Upper lobe of left lung (tissue), 6 donors: Measurements from ENCODE around the gene DDX1. TPM values are rescaled to one million over a fixed set of nuclear protein-coding genes. Genes with fewer than 3 reads are reported as not detected.

Experiments
- ATAC-seq, 2 donors: fragments of 200-7000 bp; cut with Tn5 transposase; one replicate each; pipeline ENCODE4 v1.9.1; 2022; ENCODE audit warnings: mild to moderate bottlenecking in 2 of 2, moderate library complexity in 2 of 2; ENCODE audit not compliant: low FRiP score in 2 of 2
- DNase-seq, 2 donors: peaks; one replicate each; pipeline ENCODE4 v3.0.0-alpha.2; 2019 to 2020
- H3K27ac ChIP-seq, 4 donors: fragments of 200-600 bp; sonication (generic); one replicate each; pipeline ENCODE4 v1.5.1; 2016 to 2019
- H3K27me3 ChIP-seq, 4 donors: fragments of 200-600 bp; sonication (generic); one replicate each; pipeline ENCODE4 v1.5.1; 2017 to 2019
- H3K36me3 ChIP-seq, 4 donors: fragments of 200-600 bp; sonication (generic); one replicate each; pipeline ENCODE4 v1.5.1; 2016 to 2019
- H3K4me1 ChIP-seq, 4 donors: fragments of 200-600 bp; sonication (generic); one replicate each; pipeline ENCODE4 v1.5.1; 2018 to 2019
- H3K4me3 ChIP-seq, 4 donors: fragments of 200-600 bp; sonication (generic); one replicate each; pipeline ENCODE4 v1.5.1; 2017 to 2019; ENCODE audit warnings: mild to moderate bottlenecking in 2 of 4, moderate library complexity in 1 of 4
- H3K9me3 ChIP-seq, 4 donors: fragments of 200-600 bp; sonication (generic); one replicate each; pipeline ENCODE4 v1.5.1; 2018 to 2019
- EP300 ChIP-seq, 4 donors: sonication (generic); formaldehyde crosslinking; IDR thresholded peaks; one replicate each; pipeline ENCODE4 v1.5.1; 2017; ENCODE audit warnings: antibody characterized with exemption in 4 of 4, control low read depth in 2 of 4
- POLR2A ChIP-seq, 4 donors: fragments of 450-650 bp; IDR thresholded peaks; one replicate each; pipeline ENCODE4 v1.5.1; 2016 to 2017; ENCODE audit warnings: antibody characterized with exemption in 4 of 4, mild to moderate bottlenecking in 2 of 4
- POLR2AphosphoS5 ChIP-seq, 2 donors: sonication (generic); formaldehyde crosslinking; IDR thresholded peaks; one replicate each; pipeline ENCODE4 v1.5.1; 2017; ENCODE audit warnings: antibody characterized with exemption in 2 of 2
- WGBS, 2 donors: methylation state at CpG; one replicate each; pipeline ENCODE4 v1.1.5; 2017 to 2018; 5-methylcytosine and 5-hydroxymethylcytosine counted together
- total RNA-seq, 6 donors: library from RNA; depleted of rRNA in 4 of 6; stranded (reverse); fragments of >200 nt in 4 of 6; gene quantifications; one replicate each; pipeline versions ENCODE4 v1.1.0 to v1.2.1, GENCODE V29; 2016 to 2021
- TF ChIP-seq, protein P1 (sequence below), 6 experiments: fragments of 450-650 bp in 4 of 6; fragments of 200-600 bp in 2 of 6; sonication (generic) in 2 of 6; IDR thresholded peaks; one replicate each; pipeline ENCODE4 v1.5.1; 2016 to 2019; ENCODE audit warnings: antibody characterized with exemption in 6 of 6
- donor health status: DM: no; HTN: no; CAD: no; lungs with moderate emphysema.
- donor health status: DM: no; HTN: yes; CAD: no; lungs with severe emphysema.

Gene DDX1
- total RNA-seq, 6 donors from 2014 or later, result 40.9 to 78.5 (median 53.0) TPM

GRCh38 chr2:15554525-15555218 is 37.0 kb upstream of the DDX1 start:
- no peak overlapping the region for H3K27ac ChIP-seq
- H3K36me3 ChIP-seq, result peaks cover 0 to 28% (median 1%) of the 10 kb centered on the region in 4 donors
- 87 to 93% methylated on average over 5 of the region's 5 CpGs for WGBS, 2 donors
- H3K27me3 ChIP-seq, result no peaks in the 10 kb centered on the region
- no peak overlapping the region for H3K4me3 ChIP-seq
- ATAC-seq (no peak), DNase-seq (no peak)
- H3K9me3 ChIP-seq, result no peaks in the 10 kb centered on the region
- no peak for TF ChIP-seq EP300 (IDR thresholded peaks at IDR 0.05)
- TF ChIP-seq POLR2A (IDR thresholded peaks at IDR 0.05), result no peak
- TF ChIP-seq, protein P1, sequence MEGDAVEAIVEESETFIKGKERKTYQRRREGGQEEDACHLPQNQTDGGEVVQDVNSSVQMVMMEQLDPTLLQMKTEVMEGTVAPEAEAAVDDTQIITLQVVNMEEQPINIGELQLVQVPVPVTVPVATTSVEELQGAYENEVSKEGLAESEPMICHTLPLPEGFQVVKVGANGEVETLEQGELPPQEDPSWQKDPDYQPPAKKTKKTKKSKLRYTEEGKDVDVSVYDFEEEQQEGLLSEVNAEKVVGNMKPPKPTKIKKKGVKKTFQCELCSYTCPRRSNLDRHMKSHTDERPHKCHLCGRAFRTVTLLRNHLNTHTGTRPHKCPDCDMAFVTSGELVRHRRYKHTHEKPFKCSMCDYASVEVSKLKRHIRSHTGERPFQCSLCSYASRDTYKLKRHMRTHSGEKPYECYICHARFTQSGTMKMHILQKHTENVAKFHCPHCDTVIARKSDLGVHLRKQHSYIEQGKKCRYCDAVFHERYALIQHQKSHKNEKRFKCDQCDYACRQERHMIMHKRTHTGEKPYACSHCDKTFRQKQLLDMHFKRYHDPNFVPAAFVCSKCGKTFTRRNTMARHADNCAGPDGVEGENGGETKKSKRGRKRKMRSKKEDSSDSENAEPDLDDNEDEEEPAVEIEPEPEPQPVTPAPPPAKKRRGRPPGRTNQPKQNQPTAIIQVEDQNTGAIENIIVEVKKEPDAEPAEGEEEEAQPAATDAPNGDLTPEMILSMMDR (IDR thresholded peaks at IDR 0.05), result no peak
- no peak for TF ChIP-seq POLR2AphosphoS5 (IDR thresholded peaks at IDR 0.05)
- peaks cover 6 to 11% (median 7%) of the 10 kb centered on the region in 4 donors for H3K4me1 ChIP-seq

- no peaks in the 10 kb centered on the region for H3K27me3 ChIP-seq
- 90 to 94% methylated on average over 3 of the region's 3 CpGs for WGBS, 2 donors
- peaks cover 14 to 16% (median 14%) of the 10 kb centered on the region in 4 donors for H3K4me1 ChIP-seq
- peaks cover 0 to 21% (median 0%) of the 10 kb centered on the region in 4 donors for H3K36me3 ChIP-seq
- H3K9me3 ChIP-seq, result no peaks in the 10 kb centered on the region
- TF ChIP-seq POLR2A (IDR thresholded peaks at IDR 0.05) (no peak), EP300 (IDR thresholded peaks at IDR 0.05) (no peak), POLR2AphosphoS5 (IDR thresholded peaks at IDR 0.05) (no peak)
- TF ChIP-seq, protein P1 (IDR thresholded peaks at IDR 0.05), result no peak
- H3K4me3 ChIP-seq, result no peak overlapping the region
- ATAC-seq (no peak), DNase-seq (no peak)
- H3K27ac ChIP-seq, result no peak overlapping the region
Measured at GRCh38 chr2:15555760-15556193, 35.9 kb upstream of the DDX1 start.

GRCh38 chr2:15556311-15556930 is 35.2 kb upstream of the DDX1 start:
- WGBS, 2 donors, result 90 to 92% methylated on average over 4 of the region's 4 CpGs
- H3K4me1 ChIP-seq, result peaks cover 14 to 16% (median 14%) of the 10 kb centered on the region in 4 donors
- DNase-seq (no peak), ATAC-seq (no peak)
- no peak overlapping the region for H3K27ac ChIP-seq
- H3K36me3 ChIP-seq, result peaks cover 0 to 21% (median 0%) of the 10 kb centered on the region in 4 donors
- no peak for TF ChIP-seq POLR2AphosphoS5 (IDR thresholded peaks at IDR 0.05)
- TF ChIP-seq, protein P1 (IDR thresholded peaks at IDR 0.05), result no peak
- no peak for TF ChIP-seq EP300 (IDR thresholded peaks at IDR 0.05)
- TF ChIP-seq POLR2A (IDR thresholded peaks at IDR 0.05), result no peak
- H3K9me3 ChIP-seq, result no peaks in the 10 kb centered on the region
- no peak overlapping the region for H3K4me3 ChIP-seq
- H3K27me3 ChIP-seq, result no peaks in the 10 kb centered on the region

DNA sequence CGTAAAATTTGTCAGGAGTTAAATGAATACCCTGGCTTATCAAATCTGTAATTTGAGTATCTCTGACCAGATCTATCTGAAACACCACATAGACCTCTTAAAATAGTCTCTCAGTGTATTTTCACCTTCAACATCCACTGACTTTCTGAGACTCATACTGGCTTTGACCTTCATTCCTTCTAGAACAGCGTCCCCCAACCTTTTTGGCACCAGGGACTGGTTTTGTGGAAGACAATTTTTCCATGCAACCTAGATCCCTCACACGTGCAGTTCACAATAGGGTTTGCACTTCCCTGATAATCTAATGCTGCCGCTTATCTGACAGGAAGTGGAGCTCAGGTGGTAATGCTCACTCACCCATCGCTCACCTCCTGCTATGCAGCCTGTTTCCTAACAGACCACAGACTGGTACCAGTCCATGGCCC is 33.8 kb upstream of the DDX1 start:
- H3K27me3 ChIP-seq, result no peaks in the 10 kb centered on the region
- TF ChIP-seq POLR2AphosphoS5 (IDR thresholded peaks at IDR 0.05) (no peak), POLR2A (IDR thresholded peaks at IDR 0.05) (no peak), EP300 (IDR thresholded peaks at IDR 0.05) (no peak)
- TF ChIP-seq, protein P1 (IDR thresholded peaks at IDR 0.05), result no peak
- H3K9me3 ChIP-seq, result no peaks in the 10 kb centered on the region
- ATAC-seq, result no peak
- WGBS, 2 donors, result 69 to 76% methylated on average over 5 of the region's 5 CpGs
- H3K36me3 ChIP-seq, result peaks cover 0 to 12% (median 0%) of the 10 kb centered on the region in 4 donors
- no peak overlapping the region for H3K27ac ChIP-seq
- no peak overlapping the region for H3K4me3 ChIP-seq
- H3K4me1 ChIP-seq, result peaks cover 14 to 16% (median 14%) of the 10 kb centered on the region in 4 donors
- no peak for DNase-seq
